Endothelial cell of umbilical vein (primary cell): ENCODE data around the gene FAM117B. TPM values are rescaled to one million over a fixed set of nuclear protein-coding genes. Genes with fewer than 3 reads are reported as not detected.

Experiments
- BruUV-seq: library from RNA; stranded (reverse); fragments of 400-500 nt; replicated peaks from 2 replicates; lab custom pipeline; 2021; lab: Mats Ljungman, UMichigan
- CTCF ChIA-PET: fragments of 300-600, 350-600 bp; sonication (Branson Sonifier 250); formaldehyde crosslinking; loops from one replicate; lab custom pipeline; 2021; ENCODE audit warnings: antibody characterized with exemption, inconsistent platforms; lab: Charles Lee
- POLR2A ChIA-PET: fragments of 300-600, 350-600 bp; sonication (Branson Sonifier 250); formaldehyde crosslinking; loops from one replicate; lab custom pipeline; 2021; ENCODE audit warnings: antibody characterized with exemption, inconsistent platforms; lab: Charles Lee
- DNase-seq: peaks from one replicate; pipeline ENCODE4 v3.0.0-alpha.2; 2011; ENCODE audit warnings: low read depth, low spot score
- FAIRE-seq: peaks from 2 replicates; lab custom pipeline; 2011; peaks lifted over from hg19 to GRCh38; lab: Jason Lieb, UNC
- H2AFZ ChIP-seq: 2 replicates; pipeline ENCODE4 v1.6.0; 2012; ENCODE audit warnings: low read depth, low read length, control low read depth, inconsistent platforms
- H3K27ac ChIP-seq: 2 replicates; pipeline ENCODE4 v1.5.1; 2011; ENCODE audit warnings: low read depth, mild to moderate bottlenecking, control low read depth, low read length, moderate library complexity; ENCODE audit not compliant: insufficient read depth
- H3K27me3 ChIP-seq, 2 experiments: 2 replicates each; pipeline versions ENCODE4 v1.6.0 to v1.6.1; 2011; ENCODE audit warnings: low read length in 2 of 2, mixed read lengths in 1 of 2; ENCODE audit not compliant: control insufficient read depth in 2 of 2, insufficient read depth in 2 of 2
- H3K36me3 ChIP-seq, 2 experiments: 2 replicates in 1 of 2; 3 replicates in 1 of 2; pipeline ENCODE4 v1.5.1; 2011; ENCODE audit warnings: low read length in 2 of 2, mild to moderate bottlenecking in 1 of 2, moderate library complexity in 1 of 2; ENCODE audit not compliant: control insufficient read depth in 2 of 2, insufficient read depth in 2 of 2; ENCODE audit errors: extremely low read depth in 1 of 2
- H3K4me1 ChIP-seq: 3 replicates; pipeline ENCODE4 v1.5.1; 2011; ENCODE audit warnings: mild to moderate bottlenecking, low read length; ENCODE audit not compliant: control insufficient read depth, insufficient read depth; ENCODE audit errors: extremely low read depth
- H3K4me2 ChIP-seq: 2 replicates; pipeline ENCODE4 v1.6.1; 2011; ENCODE audit warnings: low read length, control low read depth, mixed read lengths; ENCODE audit not compliant: insufficient read depth
- H3K4me3 ChIP-seq, 3 experiments: fragments of 200-600 bp in 1 of 3; sonication (generic), shearing (Covaris generic) in 1 of 3; replicated peaks in 1 of 3; 2 replicates each; pipeline ENCODE4 v1.5.1; 2011 to 2016; ENCODE audit warnings: control low read depth in 3 of 3, low read length in 3 of 3, mild to moderate bottlenecking in 2 of 3, inconsistent platforms in 1 of 3, low read depth in 1 of 3, moderate library complexity in 1 of 3; ENCODE audit not compliant: insufficient read depth in 1 of 3
- H3K79me2 ChIP-seq: 2 replicates; pipeline ENCODE4 v1.6.0; 2012; ENCODE audit warnings: low read length, inconsistent platforms; ENCODE audit not compliant: control insufficient read depth, insufficient read depth
- H3K9ac ChIP-seq: replicated peaks from 2 replicates; pipeline ENCODE3; 2011; ENCODE audit warnings: low read length, control low read depth; ENCODE audit not compliant: insufficient read depth; ENCODE audit errors: extremely low read depth
- H3K9me1 ChIP-seq: replicated peaks from 3 replicates; pipeline ENCODE4 v1.6.0; 2011; ENCODE audit warnings: mild to moderate bottlenecking, low read length; ENCODE audit not compliant: control insufficient read depth, insufficient read depth; ENCODE audit errors: extremely low read depth
- H3K9me3 ChIP-seq: replicated peaks from 2 replicates; pipeline ENCODE4 v1.5.1; 2012; ENCODE audit warnings: low read length, inconsistent platforms; ENCODE audit not compliant: control insufficient read depth, insufficient read depth
- H4K20me1 ChIP-seq: replicated peaks from 2 replicates; pipeline ENCODE3; 2011; ENCODE audit warnings: mild to moderate bottlenecking, low read length; ENCODE audit not compliant: control insufficient read depth, insufficient read depth; ENCODE audit errors: extremely low read depth
- CTCF ChIP-seq, 2 donors: IDR thresholded peaks; 1 replicate in 1 of 2; 2 replicates in 1 of 2; pipeline ENCODE4 v1.5.1; 2011; ENCODE audit warnings: low read length in 2 of 2, mild to moderate bottlenecking in 2 of 2, moderate library complexity in 2 of 2, control low read depth in 1 of 2, inconsistent platforms in 1 of 2, low read depth in 1 of 2; ENCODE audit not compliant: insufficient read depth in 1 of 2; ENCODE audit errors: extremely low read depth in 1 of 2
- EZH2 ChIP-seq: IDR thresholded peaks from 2 replicates; pipeline ENCODE4 v1.6.1; 2012; ENCODE audit warnings: borderline replicate concordance, low read depth, mild to moderate bottlenecking, moderate library complexity, low read length, inconsistent platforms; ENCODE audit not compliant: severe bottlenecking
- FOS ChIP-seq: IDR thresholded peaks from 2 replicates; pipeline ENCODE4 v1.6.1; 2011; ENCODE audit warnings: mild to moderate bottlenecking, low read length, moderate library complexity, borderline replicate concordance; ENCODE audit not compliant: insufficient read depth
- GATA2 ChIP-seq: IDR thresholded peaks from 2 replicates; pipeline ENCODE4 v1.7.0; 2011; ENCODE audit warnings: low read depth, mild to moderate bottlenecking, moderate library complexity, mixed read lengths, low read length; ENCODE audit not compliant: insufficient read length, insufficient read depth
- JUN ChIP-seq: IDR thresholded peaks from 2 replicates; pipeline ENCODE4 v1.6.1; 2011; ENCODE audit warnings: borderline replicate concordance, low read depth; ENCODE audit not compliant: insufficient read length, insufficient read depth
- MAX ChIP-seq: IDR thresholded peaks from 2 replicates; pipeline ENCODE4 v1.6.1; 2011; ENCODE audit not compliant: insufficient read depth, insufficient read length
- MYC ChIP-seq: IDR thresholded peaks from one replicate; pipeline ENCODE4 v1.6.1; 2011; ENCODE audit warnings: mild to moderate bottlenecking, low read depth, low read length
- POLR2A ChIP-seq: IDR thresholded peaks from 2 replicates; pipeline ENCODE4 v1.6.1; 2012; ENCODE audit warnings: low read depth, mild to moderate bottlenecking, control low read depth, low read length
- POLR2AphosphoS5 ChIP-seq: IDR thresholded peaks from 2 replicates; pipeline ENCODE4 v1.6.1; 2012; ENCODE audit warnings: low read depth, mild to moderate bottlenecking, control low read depth, low read length, moderate library complexity; ENCODE audit not compliant: insufficient read depth
- dilution Hi-C: fragments of 300-500 bp; cut with MboI; formaldehyde crosslinking; loops from one replicate; pipeline ENCODE4 v1.15.0; 2019; ENCODE audit warnings: low sequenced_read_pairs; ENCODE audit not compliant: extremely low pct_ligation_motif_present
- intact Hi-C: fragments of 100-400 bp; cut with micrococcal nuclease; formaldehyde crosslinking; loops from one replicate; pipeline ENCODE4 v1.10.0; 2022
- polyA plus RNA-seq, 4 experiments: library from polyadenylated mRNA; depleted of rRNA in 3 of 4; stranded (reverse) in 3 of 4; unstranded in 1 of 4; fragments of >200 nt; gene quantifications; 2 replicates each; pipeline versions ENCODE4 v1.2.1 to v1.2.3, GENCODE V29; 2011 to 2012; ENCODE audit warnings: missing spikeins in 1 of 4
- total RNA-seq: library from RNA; stranded (reverse); gene quantifications from 2 replicates; pipeline ENCODE4 v1.2.3, GENCODE V29; 2021

Gene FAM117B
- total and polyA plus RNA-seq, 2 donors (not counting 3 experiments of a cell fraction or from before 2014, with no cell fraction given): 1.3 to 7.0 TPM

GRCh38 chr2:202817771-202818170 is 183.0 kb downstream of the FAM117B start:
- no peak overlapping the region for H3K4me3 ChIP-seq
- no TSS peak for BruUV-seq
- H3K36me3 ChIP-seq: no peaks in the 10 kb centered on the region
- dilution Hi-C loops: no loop called here
- intact Hi-C loops: no loop called here
- H3K27me3 ChIP-seq: no peaks in the 10 kb centered on the region
- no peaks in the 10 kb centered on the region for H3K9me1 ChIP-seq
- H3K4me1 ChIP-seq: no peaks in the 10 kb centered on the region
- no peak overlapping the region for H2AFZ ChIP-seq
- H3K4me2 ChIP-seq: no peak overlapping the region
- DNase-seq (no peak), FAIRE-seq (no peak)
- no peaks in the 10 kb centered on the region for H3K79me2 ChIP-seq
- ChIA-PET CTCF (interaction anchor here (1.1 to 1.2 kb wide), 2 partner anchors 10 to 16 kb away, joined by 3 to 4 read pairs; no protein-coding TSS in a partner anchor), POLR2A (no interaction called here)
- H3K27ac ChIP-seq: no peak overlapping the region
- TF ChIP-seq FOS: no peak
- no peak for TF ChIP-seq GATA2
- TF ChIP-seq POLR2AphosphoS5: no peak
- no peak for TF ChIP-seq CTCF (IDR thresholded peaks at IDR 0.05; ENCODE audit: extremely low read depth in 1 of 2, insufficient read depth in 1 of 2, low read depth in 1 of 2, low read length in 2 of 2)
- no peak for TF ChIP-seq EZH2
- TF ChIP-seq MAX: no peak
- TF ChIP-seq POLR2A: no peak
- TF ChIP-seq JUN: no peak
- TF ChIP-seq MYC: no peak
- H3K9me3 ChIP-seq: no peaks in the 10 kb centered on the region
- H4K20me1 ChIP-seq: no peaks in the 10 kb centered on the region
- no peak overlapping the region for H3K9ac ChIP-seq
